HEK293 (cell line): Measurements from ENCODE around the gene HMX3.

Experiments used
- CTCF ChIA-PET: fragments of 350-600 bp; formaldehyde crosslinking; extraction: SDS; loops from one replicate; lab custom pipeline; 2021; ENCODE audit warnings: antibody characterized with exemption; lab: Yijun Ruan, JAX
- POLR2A ChIA-PET: fragments of 300-600 bp; formaldehyde crosslinking; extraction: SDS; loops from one replicate; lab custom pipeline; 2020; ENCODE audit warnings: antibody characterized with exemption, inconsistent platforms; lab: Yijun Ruan, JAX
- H3K27ac ChIP-seq: fragments of 200-500 bp; sonication (Bioruptor generic); 2 replicates; pipeline ENCODE4 v1.5.1; 2014; ENCODE audit warnings: low read depth, low read length, control low read depth, inconsistent platforms; ENCODE audit errors: extremely low read depth
- H3K36me3 ChIP-seq, 2 experiments: fragments of 200-500 bp in 1 of 2; sonication (Bioruptor generic) in 1 of 2; 1 replicate in 1 of 2; 2 replicates in 1 of 2; pipeline ENCODE4 v1.5.1; 2014 to 2017; ENCODE audit warnings: inconsistent platforms in 2 of 2, low read length in 2 of 2; ENCODE audit not compliant: control insufficient read depth in 2 of 2, insufficient read depth in 1 of 2
- H3K4me1 ChIP-seq: fragments of 200-500 bp; sonication (Bioruptor generic); 2 replicates; pipeline ENCODE4 v1.5.1; 2014; ENCODE audit warnings: mild to moderate bottlenecking, low read length, inconsistent platforms; ENCODE audit not compliant: control insufficient read depth, insufficient read depth
- H3K4me3 ChIP-seq: 2 replicates; pipeline ENCODE4 v1.5.1; 2011; ENCODE audit warnings: low read depth, mild to moderate bottlenecking, control low read depth, low read length, moderate library complexity
- H3K9me3 ChIP-seq: fragments of 200-500 bp; sonication (Bioruptor generic); 2 replicates; pipeline ENCODE4 v1.5.1; 2014; ENCODE audit warnings: low read depth, low read length, inconsistent platforms; ENCODE audit not compliant: control insufficient read depth, insufficient read depth
- BCL11B ChIP-seq: fragments of 450-650 bp; formaldehyde crosslinking; IDR thresholded peaks from 2 replicates; pipeline ENCODE4 v1.5.1; 2016; ENCODE audit warnings: low read depth, missing biosample characterization, missing genetic modification characterization
- HOXC10 ChIP-seq: sonication (generic); formaldehyde crosslinking; IDR thresholded peaks from 2 replicates; pipeline ENCODE4 v1.8.1; 2023; ENCODE audit warnings: mild to moderate bottlenecking, missing genetic modification reagents
- REST ChIP-seq: fragments of 450-650 bp; formaldehyde crosslinking; IDR thresholded peaks from 2 replicates; pipeline ENCODE4 v1.5.1; 2016; ENCODE audit warnings: missing biosample characterization, missing genetic modification characterization
- TCF7L2 ChIP-seq: IDR thresholded peaks from 2 replicates; pipeline ENCODE4 v1.6.1; 2011; ENCODE audit warnings: low read depth, mild to moderate bottlenecking, inconsistent platforms, low read length, moderate library complexity, borderline replicate concordance
- ZFP3 ChIP-seq: fragments of 450-650 bp; formaldehyde crosslinking; IDR thresholded peaks from 2 replicates; pipeline ENCODE4 v1.5.1; 2016; ENCODE audit warnings: low read depth, missing biosample characterization, missing genetic modification characterization
- ZNF132 ChIP-seq: fragments of 450-650 bp; formaldehyde crosslinking; IDR thresholded peaks from 2 replicates; pipeline ENCODE4 v1.5.1; 2017; ENCODE audit warnings: missing biosample characterization, missing genetic modification characterization, borderline replicate concordance
- ZNF138 ChIP-seq: fragments of 450-650 bp; formaldehyde crosslinking; IDR thresholded peaks from 2 replicates; pipeline ENCODE4 v1.5.1; 2016; ENCODE audit warnings: missing biosample characterization, missing genetic modification characterization, borderline replicate concordance
- ZNF140 ChIP-seq: fragments of 450-650 bp; formaldehyde crosslinking; IDR thresholded peaks from 2 replicates; pipeline ENCODE4 v1.5.1; 2016; ENCODE audit warnings: missing biosample characterization, missing genetic modification characterization
- ZNF16 ChIP-seq: fragments of 450-650 bp; formaldehyde crosslinking; IDR thresholded peaks from 2 replicates; pipeline ENCODE4 v1.5.1; 2016; ENCODE audit warnings: low read depth, missing biosample characterization, missing genetic modification characterization
- ZNF175 ChIP-seq: fragments of 450-650 bp; formaldehyde crosslinking; IDR thresholded peaks from 2 replicates; pipeline ENCODE4 v1.5.1; 2016; ENCODE audit warnings: missing biosample characterization, missing genetic modification characterization
- ZNF274 ChIP-seq, 2 experiments: fragments of 200-500 bp in 1 of 2; fragments of 450-650 bp in 1 of 2; sonication (Bioruptor generic) in 1 of 2; formaldehyde crosslinking in 1 of 2; IDR thresholded peaks; 2 replicates each; pipeline versions ENCODE4 v1.5.1 to v1.6.1; 2014 to 2016; ENCODE audit warnings: borderline replicate concordance in 1 of 2, inconsistent platforms in 1 of 2, low read length in 1 of 2, missing biosample characterization in 1 of 2, missing genetic modification characterization in 1 of 2
- ZNF350 ChIP-seq: fragments of 450-650 bp; formaldehyde crosslinking; IDR thresholded peaks from 2 replicates; pipeline ENCODE4 v1.5.0; 2017; ENCODE audit warnings: missing biosample characterization, mild to moderate bottlenecking, missing genetic modification characterization
- ZNF510 ChIP-seq: fragments of 450-650 bp; formaldehyde crosslinking; IDR thresholded peaks from 2 replicates; pipeline ENCODE4 v1.5.1; 2018; ENCODE audit warnings: mild to moderate bottlenecking, missing genetic modification characterization, missing biosample characterization; ENCODE audit not compliant: insufficient replicate concordance
- ZNF561 ChIP-seq: fragments of 450-650 bp; IDR thresholded peaks from 2 replicates; pipeline ENCODE4 v1.5.1; 2018; ENCODE audit warnings: missing biosample characterization, missing genetic modification characterization, borderline replicate concordance
- ZNF677 ChIP-seq: fragments of 450-650 bp; IDR thresholded peaks from 2 replicates; pipeline ENCODE4 v1.5.0; 2018; ENCODE audit warnings: missing biosample characterization, mild to moderate bottlenecking, missing genetic modification characterization, moderate library complexity
- ZNF701 ChIP-seq: fragments of 450-650 bp; formaldehyde crosslinking; IDR thresholded peaks from 2 replicates; pipeline ENCODE4 v1.5.1; 2016; ENCODE audit warnings: missing biosample characterization, missing genetic modification characterization
- ZNF76 ChIP-seq: fragments of 450-650 bp; formaldehyde crosslinking; IDR thresholded peaks from 2 replicates; pipeline ENCODE4; 2016; ENCODE audit warnings: low read depth, missing biosample characterization, missing genetic modification characterization, borderline replicate concordance
- ZNF792 ChIP-seq: fragments of 450-650 bp; formaldehyde crosslinking; IDR thresholded peaks from 2 replicates; pipeline ENCODE4 v1.5.1; 2016; ENCODE audit warnings: missing biosample characterization, missing genetic modification characterization
- ZSCAN23 ChIP-seq: fragments of 450-650 bp; formaldehyde crosslinking; IDR thresholded peaks from 2 replicates; pipeline ENCODE4 v1.5.1; 2016; ENCODE audit warnings: missing biosample characterization, missing genetic modification characterization
- ZXDB ChIP-seq: fragments of 450-650 bp; formaldehyde crosslinking; IDR thresholded peaks from 2 replicates; pipeline ENCODE4 v1.5.1; 2016; ENCODE audit warnings: missing biosample characterization, missing genetic modification characterization
- TF ChIP-seq, protein P1 (sequence below): fragments of 450-650 bp; formaldehyde crosslinking; IDR thresholded peaks from 2 replicates; pipeline ENCODE4 v1.5.1; 2016; ENCODE audit warnings: missing biosample characterization, missing genetic modification characterization
- TF ChIP-seq, protein P2 (sequence below): fragments of 450-650 bp; formaldehyde crosslinking; IDR thresholded peaks from 2 replicates; pipeline ENCODE4 v1.5.1; 2017; ENCODE audit warnings: missing biosample characterization, missing genetic modification characterization
- TF ChIP-seq, protein P3 (sequence below): fragments of 450-650 bp; formaldehyde crosslinking; IDR thresholded peaks from 2 replicates; pipeline ENCODE4 v1.5.1; 2017; ENCODE audit warnings: missing biosample characterization, missing genetic modification characterization

The HMX3 gene

GRCh38 chr10:123141791-123142700 is 6.3 kb downstream of the HMX3 start (continued):
- TF ChIP-seq ZNF274 (IDR thresholded peaks at IDR 0.05; ENCODE audit: low read length) (no peak), ZNF274 (tag by site-specific recombination; IDR thresholded peaks at IDR 0.05; ENCODE audit: borderline replicate concordance) (no peak), BCL11B (tag by site-specific recombination) (no peak), ZNF792 (tag by site-specific recombination) (no peak), ZSCAN23 (tag by site-specific recombination) (no peak)

- Histone ChIP-seq H3K36me3 (no peaks in the 10 kb centered on the region), H3K27ac (no peak overlapping the region), H3K4me3 (no peak overlapping the region), H3K9me3 (no peaks in the 10 kb centered on the region), H3K4me1 (no peaks in the 10 kb centered on the region)
- TF ChIP-seq REST (tag by site-specific recombination), result no peak
- no peak for TF ChIP-seq ZNF701
- TF ChIP-seq, protein P1, sequence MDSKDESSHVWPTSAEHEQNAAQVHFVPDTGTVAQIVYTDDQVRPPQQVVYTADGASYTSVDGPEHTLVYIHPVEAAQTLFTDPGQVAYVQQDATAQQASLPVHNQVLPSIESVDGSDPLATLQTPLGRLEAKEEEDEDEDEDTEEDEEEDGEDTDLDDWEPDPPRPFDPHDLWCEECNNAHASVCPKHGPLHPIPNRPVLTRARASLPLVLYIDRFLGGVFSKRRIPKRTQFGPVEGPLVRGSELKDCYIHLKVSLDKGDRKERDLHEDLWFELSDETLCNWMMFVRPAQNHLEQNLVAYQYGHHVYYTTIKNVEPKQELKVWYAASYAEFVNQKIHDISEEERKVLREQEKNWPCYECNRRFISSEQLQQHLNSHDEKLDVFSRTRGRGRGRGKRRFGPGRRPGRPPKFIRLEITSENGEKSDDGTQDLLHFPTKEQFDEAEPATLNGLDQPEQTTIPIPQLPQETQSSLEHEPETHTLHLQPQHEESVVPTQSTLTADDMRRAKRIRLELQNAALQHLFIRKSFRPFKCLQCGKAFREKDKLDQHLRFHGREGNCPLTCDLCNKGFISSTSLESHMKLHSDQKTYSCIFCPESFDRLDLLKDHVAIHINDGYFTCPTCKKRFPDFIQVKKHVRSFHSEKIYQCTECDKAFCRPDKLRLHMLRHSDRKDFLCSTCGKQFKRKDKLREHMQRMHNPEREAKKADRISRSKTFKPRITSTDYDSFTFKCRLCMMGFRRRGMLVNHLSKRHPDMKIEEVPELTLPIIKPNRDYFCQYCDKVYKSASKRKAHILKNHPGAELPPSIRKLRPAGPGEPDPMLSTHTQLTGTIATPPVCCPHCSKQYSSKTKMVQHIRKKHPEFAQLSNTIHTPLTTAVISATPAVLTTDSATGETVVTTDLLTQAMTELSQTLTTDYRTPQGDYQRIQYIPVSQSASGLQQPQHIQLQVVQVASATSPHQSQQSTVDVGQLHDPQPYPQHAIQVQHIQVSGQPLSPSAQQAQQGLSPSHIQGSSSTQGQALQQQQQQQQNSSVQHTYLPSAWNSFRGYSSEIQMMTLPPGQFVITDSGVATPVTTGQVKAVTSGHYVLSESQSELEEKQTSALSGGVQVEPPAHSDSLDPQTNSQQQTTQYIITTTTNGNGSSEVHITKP, result no peak
- no peak for TF ChIP-seq ZXDB (tag by site-specific recombination)
- no peak for TF ChIP-seq ZNF132 (tag by site-specific recombination)
- no peak for TF ChIP-seq ZNF175 (tag by site-specific recombination)
- TF ChIP-seq, protein P2, sequence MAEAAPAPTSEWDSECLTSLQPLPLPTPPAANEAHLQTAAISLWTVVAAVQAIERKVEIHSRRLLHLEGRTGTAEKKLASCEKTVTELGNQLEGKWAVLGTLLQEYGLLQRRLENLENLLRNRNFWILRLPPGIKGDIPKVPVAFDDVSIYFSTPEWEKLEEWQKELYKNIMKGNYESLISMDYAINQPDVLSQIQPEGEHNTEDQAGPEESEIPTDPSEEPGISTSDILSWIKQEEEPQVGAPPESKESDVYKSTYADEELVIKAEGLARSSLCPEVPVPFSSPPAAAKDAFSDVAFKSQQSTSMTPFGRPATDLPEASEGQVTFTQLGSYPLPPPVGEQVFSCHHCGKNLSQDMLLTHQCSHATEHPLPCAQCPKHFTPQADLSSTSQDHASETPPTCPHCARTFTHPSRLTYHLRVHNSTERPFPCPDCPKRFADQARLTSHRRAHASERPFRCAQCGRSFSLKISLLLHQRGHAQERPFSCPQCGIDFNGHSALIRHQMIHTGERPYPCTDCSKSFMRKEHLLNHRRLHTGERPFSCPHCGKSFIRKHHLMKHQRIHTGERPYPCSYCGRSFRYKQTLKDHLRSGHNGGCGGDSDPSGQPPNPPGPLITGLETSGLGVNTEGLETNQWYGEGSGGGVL (tag by site-specific recombination), result no peak
- no peak for TF ChIP-seq HOXC10 (CRISPR knock-in tag)
- TF ChIP-seq ZFP3 (tag by site-specific recombination), result no peak
- no peak for TF ChIP-seq TCF7L2
- TF ChIP-seq ZNF561 (tag by site-specific recombination), result no peak
- TF ChIP-seq ZNF792 (tag by site-specific recombination), result no peak
- TF ChIP-seq ZNF16 (tag by site-specific recombination), result no peak
- TF ChIP-seq, protein P3, sequence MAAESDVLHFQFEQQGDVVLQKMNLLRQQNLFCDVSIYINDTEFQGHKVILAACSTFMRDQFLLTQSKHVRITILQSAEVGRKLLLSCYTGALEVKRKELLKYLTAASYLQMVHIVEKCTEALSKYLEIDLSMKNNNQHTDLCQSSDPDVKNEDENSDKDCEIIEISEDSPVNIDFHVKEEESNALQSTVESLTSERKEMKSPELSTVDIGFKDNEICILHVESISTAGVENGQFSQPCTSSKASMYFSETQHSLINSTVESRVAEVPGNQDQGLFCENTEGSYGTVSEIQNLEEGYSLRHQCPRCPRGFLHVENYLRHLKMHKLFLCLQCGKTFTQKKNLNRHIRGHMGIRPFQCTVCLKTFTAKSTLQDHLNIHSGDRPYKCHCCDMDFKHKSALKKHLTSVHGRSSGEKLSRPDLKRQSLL (tag by site-specific recombination), result no peak
- TF ChIP-seq ZNF140, result no peak
- no peak for TF ChIP-seq ZNF76 (tag by site-specific recombination)
- no peak for TF ChIP-seq ZNF138 (tag by site-specific recombination)
- no peak for TF ChIP-seq ZNF350
- TF ChIP-seq ZNF510 (tag by site-specific recombination), result no peak
- TF ChIP-seq ZNF677 (tag by site-specific recombination), result no peak
- CTCF ChIA-PET, result no interaction called here
- POLR2A ChIA-PET, result no interaction called here
Observed at GRCh38 chr10:123142701-123143161, 7.0 kb downstream of the HMX3 start.
